ENCODE measurements around the gene ODF2. TPM values are rescaled to one million over a fixed set of nuclear protein-coding genes. Genes with fewer than 3 reads are reported as not detected.
"Not testable (repeated sequence)": the region's sequence is repeated elsewhere in the genome, so short reads cannot be mapped to it uniquely, and the experiment has no call there.

Gene ODF2
- total and polyA plus RNA-seq, 2 of the 13 experiments (the other 11 are each of a cell fraction or from before 2014, with no cell fraction given): 9.8 to 31.3 TPM

- in situ Hi-C loops (cut with HindIII; ENCODE audit: extremely low pct_ligation_motif_present, low pct_unique_long_range_greater_than_20kb) (no loop called here), intact Hi-C loops (cut with micrococcal nuclease; ENCODE audit: unreplicated experiment) (no loop called here)
- POLR2A ChIA-PET: no interaction called here
- H3K4me3 ChIP-seq (replicated peaks in 1 of 3; ENCODE audit: insufficient read depth in 1 of 3, low read depth in 2 of 3, low read length in 3 of 3): no peak overlapping the region
- CTCF ChIA-PET (ENCODE audit: low intra/inter-chr PET ratio, low total read pairs): no interaction called here
- no peak overlapping the region for H3K9ac ChIP-seq (ENCODE audit: insufficient read depth, low read depth, low read length)
- no peak for DNase-seq (ENCODE audit: low spot score)
- H3K79me2 ChIP-seq (ENCODE audit: insufficient read depth, low read length): no peaks in the 10 kb centered on the region
- WGBS (ENCODE audit: low lambda C conversion rate): 21% methylated on average over 6 of the region's 6 CpGs
- H3K9me3 ChIP-seq (ENCODE audit: low read length): no peaks in the 10 kb centered on the region
- no peak overlapping the region for H3K27ac ChIP-seq (ENCODE audit: extremely low read length, insufficient read depth, low read length)
- H2AFZ ChIP-seq (ENCODE audit: low read length): no peak overlapping the region
- no TSS peak for BruUV-seq (replicated peaks)
- FAIRE-seq: no peak
- H3K36me3 ChIP-seq (replicated peaks in 1 of 2; ENCODE audit: control insufficient read depth in 1 of 2, insufficient read depth in 2 of 2, low read length in 2 of 2): no peaks in the 10 kb centered on the region
- no peak overlapping the region for H3K4me2 ChIP-seq (ENCODE audit: low read depth, low read length)
- H3K4me1 ChIP-seq (ENCODE audit: insufficient read depth, low read length): peaks cover 9% of the 10 kb centered on the region; the same call in 1 of the 2 replicates
- H4K20me1 ChIP-seq (ENCODE audit: insufficient read depth, low read length): no peaks in the 10 kb centered on the region
- H3K27me3 ChIP-seq (ENCODE audit: control insufficient read depth in 1 of 2, insufficient read depth in 2 of 2, low read length in 2 of 2): peaks cover 0 to 17% of the 10 kb centered on the region in 2 experiments; a peak in 3 of 5 replicates
- no peak for TF ChIP-seq IRX3 (CRISPR knock-in tag; IDR thresholded peaks at IDR 0.05; ENCODE audit: borderline replicate concordance, low read depth)
- no peak for TF ChIP-seq NFYB (CRISPR knock-in tag; IDR thresholded peaks at IDR 0.05)
- no peak for TF ChIP-seq SMAD9 (CRISPR knock-in tag; IDR thresholded peaks at IDR 0.05)
- TF ChIP-seq LCORL (IDR thresholded peaks at IDR 0.05): peak; percentile 68; the same call in 1 of the 2 replicates
- TF ChIP-seq LCORL (CRISPR knock-in tag; IDR thresholded peaks at IDR 0.05): no peak
- no peak for ATAC-seq
These were observed 13.7 kb upstream of the ODF2 start for GRCh38 chr9:128442150-128442549.

- intact Hi-C loops (cut with micrococcal nuclease; ENCODE audit: unreplicated experiment); H3K4me3 ChIP-seq (replicated peaks in 1 of 3; ENCODE audit: insufficient read depth in 1 of 3, low read depth in 2 of 3, low read length in 3 of 3): not testable (repeated sequence)
These were observed 9.3 kb upstream of the ODF2 start for GRCh38 chr9:128446505-128446904.

More at GRCh38 chr9:128446505-128446904, 9.3 kb upstream of the ODF2 start:
- H3K9ac ChIP-seq (ENCODE audit: insufficient read depth, low read depth, low read length); H3K4me1 ChIP-seq (ENCODE audit: insufficient read depth, low read length); H3K27ac ChIP-seq (ENCODE audit: extremely low read length, insufficient read depth, low read length); DNase-seq (ENCODE audit: low spot score); H3K9me3 ChIP-seq (ENCODE audit: low read length); H3K36me3 ChIP-seq (replicated peaks in 1 of 2; ENCODE audit: control insufficient read depth in 1 of 2, insufficient read depth in 2 of 2, low read length in 2 of 2); H3K79me2 ChIP-seq (ENCODE audit: insufficient read depth, low read length); H4K20me1 ChIP-seq (ENCODE audit: insufficient read depth, low read length); POLR2A ChIA-PET; in situ Hi-C loops (cut with HindIII; ENCODE audit: extremely low pct_ligation_motif_present, low pct_unique_long_range_greater_than_20kb); CTCF ChIA-PET (ENCODE audit: low intra/inter-chr PET ratio, low total read pairs); H3K4me2 ChIP-seq (ENCODE audit: low read depth, low read length); BruUV-seq (replicated peaks); ATAC-seq; H2AFZ ChIP-seq (ENCODE audit: low read length); FAIRE-seq: not testable (repeated sequence)
- peaks cover 0 to 24% of the 10 kb centered on the region in 2 experiments; a peak in 4 of 5 replicates for H3K27me3 ChIP-seq (ENCODE audit: control insufficient read depth in 1 of 2, insufficient read depth in 2 of 2, low read length in 2 of 2)
- 68% methylated on average over 5 of the region's 5 CpGs for WGBS (ENCODE audit: low lambda C conversion rate)

Data from HepG2 (cell line).